Measurements from ENCODE around the gene CCDC107.

CCDC107 gene

GRCh38 chr9:35662437-35662836, 4.3 kb downstream of the CCDC107 start:
- DNase-seq: no peak

DNA sequence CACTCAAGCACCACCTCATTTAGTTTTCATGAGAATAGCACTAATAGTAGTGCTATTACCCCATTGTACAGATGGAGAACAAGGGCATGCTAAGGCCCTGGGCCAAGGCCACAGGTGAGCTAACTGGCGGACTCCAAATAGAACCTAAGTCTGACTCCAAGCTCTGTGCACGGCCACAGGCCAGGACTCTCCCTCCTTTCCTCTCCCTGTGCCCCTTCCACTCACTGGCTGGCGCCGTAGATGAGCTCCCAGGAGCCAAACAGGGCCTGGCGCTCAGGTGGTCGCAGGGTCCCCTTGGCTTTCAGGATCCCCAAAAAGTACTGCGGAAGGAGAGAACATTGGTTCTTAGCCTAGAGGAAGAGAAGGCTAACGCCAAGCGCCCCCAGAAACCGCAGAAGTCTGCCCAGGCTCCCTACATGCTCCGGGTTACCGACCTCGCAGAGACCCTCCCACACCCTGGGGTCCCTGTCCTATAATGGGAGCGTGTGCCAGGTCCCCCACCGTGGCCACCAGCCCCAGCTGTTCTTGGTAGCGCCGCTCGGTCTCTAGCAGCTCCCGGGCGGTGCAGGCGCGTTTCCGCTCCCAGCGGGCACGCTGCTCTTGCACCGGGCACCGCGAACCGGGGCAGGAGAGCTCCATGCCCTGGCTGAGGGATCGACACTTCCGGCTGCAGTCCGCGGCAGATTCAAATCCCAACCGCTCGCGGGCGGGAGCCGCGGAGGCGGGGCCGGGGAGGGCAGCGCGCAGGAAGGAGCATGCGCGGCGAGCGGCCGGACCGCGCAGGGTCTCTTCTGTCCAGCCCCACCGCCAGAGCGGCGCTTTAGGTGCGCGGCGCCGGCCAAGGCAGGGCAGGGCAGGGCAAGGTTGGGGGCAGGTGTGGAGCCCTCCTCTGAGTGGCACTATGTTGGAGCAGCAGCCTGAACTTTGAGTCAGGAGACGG, 6.7 kb downstream of the CCDC107 start, which contains the start of gene ARHGEF39:
ARHGEF39 (minus strand) TSS at position 665 of the 940 bp plus-strand sequence; CDS start at position 639, 26 bp downstream.
- DNase-seq: peak; percentile 70

DNA sequence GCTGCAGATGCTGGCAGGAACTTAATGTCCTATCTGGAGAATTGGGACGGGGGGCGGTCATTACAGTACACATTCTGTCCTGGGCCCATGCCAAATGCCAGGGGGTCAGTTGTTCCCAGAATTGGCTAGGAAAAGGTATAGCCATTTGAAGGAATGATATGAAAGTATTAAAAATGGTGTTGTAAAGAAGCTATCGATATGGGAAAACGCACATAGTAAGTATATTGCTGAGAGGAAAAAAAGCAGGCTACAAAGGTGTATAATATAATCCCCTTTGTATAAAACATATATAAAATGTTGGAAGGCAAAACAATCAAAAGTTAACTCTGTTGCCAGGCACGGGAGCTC, 7.4 kb downstream of the CCDC107 start:
- no peak for DNase-seq

DNA sequence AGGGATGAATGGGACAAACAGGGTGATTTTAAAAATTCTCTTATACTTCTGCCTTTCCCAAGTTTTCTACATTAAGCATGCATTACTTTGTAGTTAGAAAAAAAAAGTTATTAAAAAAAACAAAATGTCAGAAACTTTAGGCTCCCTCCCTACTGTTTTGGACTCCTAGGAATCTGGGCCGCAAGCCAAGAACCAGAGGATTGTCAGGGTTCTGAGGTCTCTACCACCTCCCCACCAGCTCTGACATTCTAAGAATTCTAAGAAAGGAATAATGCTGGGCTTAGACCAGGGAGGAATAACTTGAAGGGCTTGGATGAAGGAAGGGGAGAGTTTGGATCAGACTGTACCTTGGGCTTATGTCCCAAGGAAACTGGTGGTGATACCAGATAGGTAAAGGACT, 8.0 kb downstream of the CCDC107 start:
- no peak for DNase-seq

- no peak for DNase-seq
Observed at GRCh38 chr9:35666549-35666948, 8.5 kb downstream of the CCDC107 start.

GRCh38 chr9:35667939-35668338, 9.8 kb downstream of the CCDC107 start:
- DNase-seq: no peak

DNA sequence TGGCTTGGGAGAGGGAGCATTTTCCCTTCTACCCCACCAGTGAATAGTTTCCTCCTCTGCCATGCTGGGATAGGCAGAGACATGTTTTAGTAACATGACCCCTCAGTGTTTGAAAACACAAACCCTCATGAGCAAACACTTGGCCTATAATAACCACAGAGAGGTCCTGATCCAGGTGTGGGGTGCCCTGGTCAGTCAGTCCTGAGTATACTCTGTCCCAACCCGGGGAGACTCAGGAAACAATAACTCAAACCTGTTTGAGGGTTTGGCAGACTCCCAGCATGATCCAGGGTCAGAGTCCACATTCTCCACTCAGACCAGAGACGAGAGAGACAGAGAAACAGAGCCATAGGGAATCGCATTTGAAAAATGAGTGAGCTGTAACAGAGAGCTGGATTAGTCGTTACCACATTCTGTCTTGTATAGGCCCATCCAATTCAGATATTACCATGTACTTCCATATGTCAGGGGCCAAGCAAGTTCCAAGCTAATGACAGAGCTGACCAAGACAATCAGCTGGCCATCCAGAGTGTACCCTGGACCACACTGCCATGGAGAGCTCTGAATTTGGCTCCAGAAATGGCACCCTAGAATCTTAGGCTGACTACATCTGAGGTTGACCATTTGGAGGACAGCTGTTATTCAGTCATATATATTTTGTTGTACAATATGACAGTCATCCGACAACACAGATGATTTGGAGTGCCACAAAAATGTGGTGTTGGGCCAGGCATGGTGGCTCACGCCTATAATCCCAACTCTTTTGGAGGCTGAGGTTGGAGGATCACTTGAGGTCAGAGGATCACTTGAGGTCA, 11.4 kb downstream of the CCDC107 start:
- no peak for DNase-seq

- no peak for DNase-seq
Observed at GRCh38 chr9:35673132-35674024, 15.3 kb downstream of the CCDC107 start, which contains the start of gene CA9. Gene CA9 (plus strand): TSS chr9:35673928. CDS start chr9:35673960, 32 bp downstream.

DNA sequence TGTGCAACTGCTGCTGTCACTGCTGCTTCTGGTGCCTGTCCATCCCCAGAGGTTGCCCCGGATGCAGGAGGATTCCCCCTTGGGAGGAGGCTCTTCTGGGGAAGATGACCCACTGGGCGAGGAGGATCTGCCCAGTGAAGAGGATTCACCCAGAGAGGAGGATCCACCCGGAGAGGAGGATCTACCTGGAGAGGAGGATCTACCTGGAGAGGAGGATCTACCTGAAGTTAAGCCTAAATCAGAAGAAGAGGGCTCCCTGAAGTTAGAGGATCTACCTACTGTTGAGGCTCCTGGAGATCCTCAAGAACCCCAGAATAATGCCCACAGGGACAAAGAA, 15.9 kb downstream of the CCDC107 start:
- DNase-seq: no peak

DNA sequence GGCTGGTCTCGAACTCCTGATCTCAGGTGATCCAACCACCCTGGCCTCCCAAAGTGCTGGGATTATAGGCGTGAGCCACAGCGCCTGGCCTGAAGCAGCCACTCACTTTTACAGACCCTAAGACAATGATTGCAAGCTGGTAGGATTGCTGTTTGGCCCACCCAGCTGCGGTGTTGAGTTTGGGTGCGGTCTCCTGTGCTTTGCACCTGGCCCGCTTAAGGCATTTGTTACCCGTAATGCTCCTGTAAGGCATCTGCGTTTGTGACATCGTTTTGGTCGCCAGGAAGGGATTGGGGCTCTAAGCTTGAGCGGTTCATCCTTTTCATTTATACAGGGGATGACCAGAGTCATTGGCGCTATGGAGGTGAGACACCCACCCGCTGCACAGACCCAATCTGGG, 17.1 kb downstream of the CCDC107 start:
- DNase-seq: no peak

- no peak for DNase-seq
Observed at GRCh38 chr9:35675732-35676392, 17.8 kb downstream of the CCDC107 start.

DNA sequence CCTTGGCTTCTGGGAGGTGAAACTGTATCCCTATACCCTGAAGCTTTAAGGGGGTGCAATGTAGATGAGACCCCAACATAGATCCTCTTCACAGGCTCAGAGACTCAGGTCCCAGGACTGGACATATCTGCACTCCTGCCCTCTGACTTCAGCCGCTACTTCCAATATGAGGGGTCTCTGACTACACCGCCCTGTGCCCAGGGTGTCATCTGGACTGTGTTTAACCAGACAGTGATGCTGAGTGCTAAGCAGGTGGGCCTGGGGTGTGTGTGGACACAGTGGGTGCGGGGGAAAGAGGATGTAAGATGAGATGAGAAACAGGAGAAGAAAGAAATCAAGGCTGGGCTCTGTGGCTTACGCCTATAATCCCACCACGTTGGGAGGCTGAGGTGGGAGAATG, 21.0 kb downstream of the CCDC107 start:
- DNase-seq: no peak

DNA sequence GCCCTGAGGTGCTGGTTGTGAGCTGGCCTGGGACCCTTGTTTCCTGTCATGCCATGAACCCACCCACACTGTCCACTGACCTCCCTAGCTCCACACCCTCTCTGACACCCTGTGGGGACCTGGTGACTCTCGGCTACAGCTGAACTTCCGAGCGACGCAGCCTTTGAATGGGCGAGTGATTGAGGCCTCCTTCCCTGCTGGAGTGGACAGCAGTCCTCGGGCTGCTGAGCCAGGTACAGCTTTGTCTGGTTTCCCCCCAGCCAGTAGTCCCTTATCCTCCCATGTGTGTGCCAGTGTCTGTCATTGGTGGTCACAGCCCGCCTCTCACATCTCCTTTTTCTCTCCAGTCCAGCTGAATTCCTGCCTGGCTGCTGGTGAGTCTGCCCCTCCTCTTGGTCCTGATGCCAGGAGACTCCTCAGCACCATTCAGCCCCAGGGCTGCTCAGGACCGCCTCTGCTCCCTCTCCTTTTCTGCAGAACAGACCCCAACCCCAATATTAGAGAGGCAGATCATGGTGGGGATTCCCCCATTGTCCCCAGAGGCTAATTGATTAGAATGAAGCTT, 21.8 kb downstream of the CCDC107 start:
- DNase-seq: no peak

GRCh38 chr9:35680331-35681105, 22.4 kb downstream of the CCDC107 start:
- DNase-seq: no peak

GRCh38 chr9:35681341-35682002, 23.4 kb downstream of the CCDC107 start:
- no peak for DNase-seq

GRCh38 chr9:35682051-35682450, 24.0 kb downstream of the CCDC107 start:
- DNase-seq: no peak

GRCh38 chr9:35682520-35683315, 24.6 kb downstream of the CCDC107 start:
- no peak for DNase-seq

- DNase-seq: no peak
Observed at GRCh38 chr9:35683323-35683722, 25.2 kb downstream of the CCDC107 start.

DNA sequence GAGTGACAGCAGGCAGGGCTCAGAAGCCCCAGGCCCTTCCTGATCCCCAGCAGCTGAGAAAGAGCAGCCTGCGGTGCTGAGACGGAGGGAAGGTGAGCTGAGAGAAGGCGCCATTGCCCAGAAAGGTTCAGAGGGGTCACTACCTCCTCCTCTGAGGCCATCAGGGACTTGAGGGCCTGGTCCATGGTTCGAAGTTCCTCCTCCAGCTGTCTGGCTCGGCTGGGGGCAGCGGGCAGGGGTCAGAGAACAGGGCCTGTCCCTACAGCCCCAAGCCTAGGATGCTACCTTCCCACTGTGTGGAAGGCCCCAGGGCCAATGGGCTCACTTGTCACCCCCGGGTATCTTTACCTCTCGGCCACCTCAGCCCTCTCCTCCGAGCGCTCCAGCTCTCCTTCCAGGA, 26.8 kb downstream of the CCDC107 start:
- no peak for DNase-seq

GRCh38 chr9:35685506-35685905, 27.4 kb downstream of the CCDC107 start:
- DNase-seq: no peak
